ENCODE data around the gene CEP164.
"Not testable (repeated sequence)": the region's sequence is repeated elsewhere in the genome, so short reads cannot be mapped to it uniquely, and the experiment has no call there.

The CEP164 gene

DNA sequence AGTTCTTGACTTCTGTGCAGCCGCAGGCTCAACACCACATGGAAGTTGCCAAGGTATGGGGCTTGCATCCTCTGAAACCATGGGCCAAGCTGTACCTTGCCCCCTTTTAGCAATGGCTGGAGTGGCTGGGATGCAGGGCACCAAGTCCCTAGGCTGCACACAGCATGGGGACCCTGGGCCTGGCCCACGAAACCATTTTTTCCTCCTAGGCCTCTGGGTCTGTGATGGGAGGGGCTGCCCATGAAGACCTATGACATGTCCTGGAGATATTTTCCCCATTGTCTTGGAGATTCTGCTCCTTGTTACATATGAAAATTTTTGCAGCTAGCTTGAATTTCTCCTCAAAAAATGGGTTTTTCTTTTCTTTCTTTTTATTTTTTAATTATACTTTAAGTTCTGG is 71.0 kb downstream of the CEP164 start:
- not testable (repeated sequence) for H3K9ac ChIP-seq (ENCODE audit: low read depth, low read length); H3K27me3 ChIP-seq (ENCODE audit: control insufficient read depth, insufficient read depth, low read length); H3K4me1 ChIP-seq (ENCODE audit: control insufficient read depth, insufficient read depth, low read length); H3K27ac ChIP-seq (ENCODE audit: low read depth, low read length); H3K4me3 ChIP-seq (ENCODE audit: low read depth, low read length)
- Histone ChIP-seq H3K9me3 (ENCODE audit: control insufficient read depth, insufficient read depth, low read length) (peaks cover 10% of the 10 kb centered on the region; the same call in 1 of the 2 replicates), H3K36me3 (ENCODE audit: control insufficient read depth, insufficient read depth, low read length) (peaks cover 51% of the 10 kb centered on the region)

DNA sequence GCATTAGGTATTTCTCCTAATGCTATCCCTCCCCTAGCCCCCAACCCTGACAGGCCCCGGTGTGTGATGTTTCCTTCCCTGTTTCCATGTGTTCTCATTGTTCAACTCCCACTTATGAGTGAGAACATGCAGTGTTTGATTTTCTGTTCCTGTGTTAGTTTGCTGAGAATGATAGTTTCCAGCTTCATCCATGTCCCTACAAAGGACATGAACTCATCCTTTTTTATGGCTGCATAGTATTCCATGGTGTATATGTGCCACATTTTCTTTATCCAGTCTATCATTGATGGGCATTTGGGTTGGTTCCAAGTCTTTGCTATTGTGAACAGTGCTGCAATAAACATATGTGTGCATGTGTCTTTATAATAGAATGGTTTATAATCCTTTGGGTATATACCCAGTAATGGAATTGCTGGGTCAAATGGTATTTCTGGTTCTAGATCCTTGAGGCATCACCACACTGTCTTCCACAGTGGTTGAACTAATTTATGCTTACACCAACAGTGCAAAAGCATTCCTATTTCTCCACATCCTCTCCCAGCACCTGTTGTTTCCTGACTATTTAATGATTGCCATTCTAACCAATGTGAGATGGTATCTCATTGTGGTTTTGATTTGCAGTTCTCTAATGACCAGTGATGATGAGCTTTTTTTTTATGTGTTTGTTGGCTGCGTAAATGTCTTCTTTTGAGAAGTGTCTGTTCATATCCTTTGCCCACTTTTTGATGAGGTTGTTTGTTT is 71.6 kb downstream of the CEP164 start:
- H3K27ac ChIP-seq (ENCODE audit: low read depth, low read length); H3K4me3 ChIP-seq (ENCODE audit: low read depth, low read length); H3K4me1 ChIP-seq (ENCODE audit: control insufficient read depth, insufficient read depth, low read length); H3K9ac ChIP-seq (ENCODE audit: low read depth, low read length); H3K27me3 ChIP-seq (ENCODE audit: control insufficient read depth, insufficient read depth, low read length): not testable (repeated sequence)
- Histone ChIP-seq H3K9me3 (ENCODE audit: control insufficient read depth, insufficient read depth, low read length) (peaks cover 10% of the 10 kb centered on the region; the same call in 1 of the 2 replicates), H3K36me3 (ENCODE audit: control insufficient read depth, insufficient read depth, low read length) (peaks cover 45% of the 10 kb centered on the region)

- H3K4me3 ChIP-seq (ENCODE audit: low read depth, low read length); H3K27ac ChIP-seq (ENCODE audit: low read depth, low read length); H3K9ac ChIP-seq (ENCODE audit: low read depth, low read length); H3K27me3 ChIP-seq (ENCODE audit: control insufficient read depth, insufficient read depth, low read length); H3K4me1 ChIP-seq (ENCODE audit: control insufficient read depth, insufficient read depth, low read length): not testable (repeated sequence)
- H3K36me3 ChIP-seq (ENCODE audit: control insufficient read depth, insufficient read depth, low read length): peaks cover 18% of the 10 kb centered on the region
- peaks cover 13% of the 10 kb centered on the region for H3K9me3 ChIP-seq (ENCODE audit: control insufficient read depth, insufficient read depth, low read length)
These were observed 78.2 kb downstream of the CEP164 start for GRCh38 chr11:117405898-117406297.

DNA sequence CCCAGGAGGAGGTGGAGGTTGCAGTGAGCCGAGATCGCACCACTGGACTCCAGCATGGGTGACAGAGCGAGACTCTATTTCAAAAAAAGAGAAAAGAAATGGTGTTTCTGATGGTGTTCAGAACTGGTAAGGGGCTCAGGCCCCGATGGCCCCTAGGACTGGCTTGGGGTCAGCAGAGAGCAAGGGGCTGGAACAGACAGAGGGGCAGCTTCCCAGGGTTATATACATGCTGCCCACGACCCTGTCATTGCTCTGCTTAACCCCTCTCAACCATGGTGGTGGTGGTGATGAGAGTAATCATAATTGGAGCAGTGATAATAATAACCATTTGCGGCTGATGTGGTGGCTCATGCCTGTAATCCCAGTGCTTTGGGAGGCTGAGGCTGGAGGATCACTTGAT is 79.4 kb downstream of the CEP164 start:
- Histone ChIP-seq H3K4me3 (ENCODE audit: low read depth, low read length) (no peak overlapping the region), H3K9me3 (ENCODE audit: control insufficient read depth, insufficient read depth, low read length) (peaks cover 13% of the 10 kb centered on the region), H3K9ac (ENCODE audit: low read depth, low read length) (no peak overlapping the region), H3K36me3 (ENCODE audit: control insufficient read depth, insufficient read depth, low read length) (peaks cover 18% of the 10 kb centered on the region), H3K27me3 (ENCODE audit: control insufficient read depth, insufficient read depth, low read length) (no peaks in the 10 kb centered on the region), H3K4me1 (ENCODE audit: control insufficient read depth, insufficient read depth, low read length) (no peaks in the 10 kb centered on the region; the same call in 1 of the 2 replicates), H3K27ac (ENCODE audit: low read depth, low read length) (no peak overlapping the region)

- H3K27me3 ChIP-seq (ENCODE audit: control insufficient read depth, insufficient read depth, low read length): no peaks in the 10 kb centered on the region
- peaks cover 18% of the 10 kb centered on the region for H3K36me3 ChIP-seq (ENCODE audit: control insufficient read depth, insufficient read depth, low read length)
These were observed 80.7 kb downstream of the CEP164 start for GRCh38 chr11:117408356-117408755.

GRCh38 chr11:117409511-117409910 is 81.9 kb downstream of the CEP164 start:
- H3K9me3 ChIP-seq (ENCODE audit: control insufficient read depth, insufficient read depth, low read length): peaks cover 13% of the 10 kb centered on the region
- no peaks in the 10 kb centered on the region for H3K27me3 ChIP-seq (ENCODE audit: control insufficient read depth, insufficient read depth, low read length)
- no peak overlapping the region for H3K9ac ChIP-seq (ENCODE audit: low read depth, low read length)
- no peak overlapping the region for H3K27ac ChIP-seq (ENCODE audit: low read depth, low read length)
- peaks cover 18% of the 10 kb centered on the region for H3K36me3 ChIP-seq (ENCODE audit: control insufficient read depth, insufficient read depth, low read length)
- no peak overlapping the region for H3K4me3 ChIP-seq (ENCODE audit: low read depth, low read length)
- no peaks in the 10 kb centered on the region; the same call in 1 of the 2 replicates for H3K4me1 ChIP-seq (ENCODE audit: control insufficient read depth, insufficient read depth, low read length)

More at GRCh38 chr11:117408356-117408755, 80.7 kb downstream of the CEP164 start:
- peaks cover 13% of the 10 kb centered on the region for H3K9me3 ChIP-seq (ENCODE audit: control insufficient read depth, insufficient read depth, low read length)
- H3K9ac ChIP-seq (ENCODE audit: low read depth, low read length): no peak overlapping the region
- H3K4me3 ChIP-seq (ENCODE audit: low read depth, low read length): no peak overlapping the region
- H3K27ac ChIP-seq (ENCODE audit: low read depth, low read length): no peak overlapping the region
- H3K4me1 ChIP-seq (ENCODE audit: control insufficient read depth, insufficient read depth, low read length): no peaks in the 10 kb centered on the region; the same call in 1 of the 2 replicates

DNA sequence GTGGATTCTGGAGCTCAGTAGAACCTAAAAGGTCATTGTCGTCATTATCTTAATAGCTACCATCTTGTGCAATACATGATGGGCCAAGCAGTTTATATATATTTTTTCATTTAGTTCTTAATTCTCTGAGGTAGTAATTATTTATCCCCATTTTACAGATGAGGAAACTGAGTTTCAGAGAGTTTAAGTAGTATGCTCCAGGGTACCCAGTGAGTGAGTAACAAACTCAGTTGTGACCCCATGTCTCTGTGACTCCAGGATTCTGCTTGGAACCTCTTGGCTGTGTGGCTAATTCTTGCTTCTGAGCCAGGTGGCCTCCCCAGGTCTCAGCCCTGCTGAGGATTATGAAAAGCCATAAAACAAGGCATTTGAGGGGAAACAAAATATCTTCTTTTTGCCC is 82.6 kb downstream of the CEP164 start:
- H3K27me3 ChIP-seq (ENCODE audit: control insufficient read depth, insufficient read depth, low read length): no peaks in the 10 kb centered on the region
- H3K36me3 ChIP-seq (ENCODE audit: control insufficient read depth, insufficient read depth, low read length): peaks cover 18% of the 10 kb centered on the region
- H3K4me3 ChIP-seq (ENCODE audit: low read depth, low read length): no peak overlapping the region
- H3K9ac ChIP-seq (ENCODE audit: low read depth, low read length): no peak overlapping the region
- H3K27ac ChIP-seq (ENCODE audit: low read depth, low read length): no peak overlapping the region
- H3K9me3 ChIP-seq (ENCODE audit: control insufficient read depth, insufficient read depth, low read length): peaks cover 8% of the 10 kb centered on the region
- H3K4me1 ChIP-seq (ENCODE audit: control insufficient read depth, insufficient read depth, low read length): no peaks in the 10 kb centered on the region; the same call in 1 of the 2 replicates

DNA sequence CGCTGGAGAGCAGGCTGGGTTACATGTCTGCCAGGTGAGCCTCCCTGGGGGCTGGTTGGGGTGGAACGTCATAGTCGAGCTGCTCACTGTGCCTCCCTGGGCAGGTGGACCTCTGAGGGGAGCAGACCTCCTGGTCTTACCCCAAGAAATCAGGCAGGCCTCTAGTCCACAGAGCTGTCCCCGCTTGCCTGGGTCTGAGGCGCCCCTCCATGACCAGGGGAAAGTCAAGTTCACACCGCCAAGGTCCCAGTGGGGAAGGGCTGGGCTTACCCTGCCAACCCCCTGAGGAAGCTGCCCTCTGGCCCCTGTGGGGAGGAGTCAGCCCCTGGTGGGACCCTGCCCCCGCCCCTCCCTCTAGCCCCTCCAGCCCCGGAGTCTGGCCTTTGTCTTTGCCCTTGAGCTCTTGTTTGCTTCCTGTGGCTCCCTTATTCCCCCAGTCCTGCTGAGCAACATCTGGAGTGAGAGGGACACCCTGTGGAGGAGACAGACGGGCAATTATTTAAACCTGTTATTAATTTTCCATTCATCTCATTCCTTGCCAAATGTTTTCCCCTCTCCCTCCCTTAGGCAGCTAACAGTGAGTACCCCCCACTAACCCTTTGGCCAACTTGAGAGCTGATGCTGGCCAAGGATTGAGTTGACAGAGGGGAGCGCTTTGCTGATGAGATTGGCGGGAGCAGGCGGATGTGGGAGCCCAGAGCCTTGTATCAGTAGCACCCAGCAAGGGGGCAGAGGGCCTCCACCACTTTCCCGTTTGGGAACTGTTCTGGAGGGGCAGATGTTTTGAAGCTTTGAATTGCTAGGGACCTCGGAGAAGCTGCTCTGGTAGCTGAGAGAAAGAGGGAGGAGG is 83.4 kb downstream of the CEP164 start:
- Histone ChIP-seq H3K4me1 (ENCODE audit: control insufficient read depth, insufficient read depth, low read length) (no peaks in the 10 kb centered on the region; the same call in 1 of the 2 replicates), H3K27ac (ENCODE audit: low read depth, low read length) (no peak overlapping the region), H3K9ac (ENCODE audit: low read depth, low read length) (no peak overlapping the region), H3K9me3 (ENCODE audit: control insufficient read depth, insufficient read depth, low read length) (peaks cover 4% of the 10 kb centered on the region), H3K27me3 (ENCODE audit: control insufficient read depth, insufficient read depth, low read length) (no peaks in the 10 kb centered on the region), H3K36me3 (ENCODE audit: control insufficient read depth, insufficient read depth, low read length) (peaks cover 18% of the 10 kb centered on the region), H3K4me3 (ENCODE audit: low read depth, low read length) (no peak overlapping the region)

DNA sequence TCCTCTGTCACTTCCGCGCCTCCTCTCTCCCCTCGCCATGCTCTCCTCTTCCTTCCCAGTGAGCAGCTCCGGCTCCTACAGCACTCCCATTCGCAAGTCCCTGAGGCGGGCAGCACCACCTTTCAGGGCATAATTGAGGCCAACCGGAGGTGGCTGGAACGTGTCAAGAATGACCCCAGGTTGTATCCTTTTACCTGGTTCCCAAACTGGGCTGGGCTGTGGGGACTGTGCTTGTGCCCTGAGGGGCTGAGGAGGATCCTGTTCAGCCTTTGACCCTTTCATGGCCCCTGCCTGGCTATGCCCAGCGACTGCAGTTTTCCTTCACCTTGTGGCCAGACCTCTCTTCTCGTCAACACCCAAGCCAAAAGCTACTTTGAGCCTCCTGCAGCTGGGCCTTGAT is 84.1 kb downstream of the CEP164 start:
- Histone ChIP-seq H3K27ac (ENCODE audit: low read depth, low read length) (no peak overlapping the region), H3K9me3 (ENCODE audit: control insufficient read depth, insufficient read depth, low read length) (no peaks in the 10 kb centered on the region), H3K4me3 (ENCODE audit: low read depth, low read length) (no peak overlapping the region), H3K27me3 (ENCODE audit: control insufficient read depth, insufficient read depth, low read length) (no peaks in the 10 kb centered on the region), H3K9ac (ENCODE audit: low read depth, low read length) (no peak overlapping the region), H3K4me1 (ENCODE audit: control insufficient read depth, insufficient read depth, low read length) (no peaks in the 10 kb centered on the region; the same call in 1 of the 2 replicates), H3K36me3 (ENCODE audit: control insufficient read depth, insufficient read depth, low read length) (peaks cover 16% of the 10 kb centered on the region)

- Histone ChIP-seq H3K27me3 (ENCODE audit: control insufficient read depth, insufficient read depth, low read length) (no peaks in the 10 kb centered on the region), H3K9me3 (ENCODE audit: control insufficient read depth, insufficient read depth, low read length) (no peaks in the 10 kb centered on the region), H3K36me3 (ENCODE audit: control insufficient read depth, insufficient read depth, low read length) (peaks cover 16% of the 10 kb centered on the region), H3K4me3 (ENCODE audit: low read depth, low read length) (no peak overlapping the region), H3K9ac (ENCODE audit: low read depth, low read length) (no peak overlapping the region), H3K4me1 (ENCODE audit: control insufficient read depth, insufficient read depth, low read length) (no peaks in the 10 kb centered on the region; the same call in 1 of the 2 replicates), H3K27ac (ENCODE audit: low read depth, low read length) (no peak overlapping the region)
These were observed 84.5 kb downstream of the CEP164 start for GRCh38 chr11:117412176-117412575.
